ENCODE data around the gene LSMEM2.
"Not testable (repeated sequence)": the region's sequence is repeated elsewhere in the genome, so short reads cannot be mapped to it uniquely, and the experiment has no call there.

LSMEM2 gene

DNA sequence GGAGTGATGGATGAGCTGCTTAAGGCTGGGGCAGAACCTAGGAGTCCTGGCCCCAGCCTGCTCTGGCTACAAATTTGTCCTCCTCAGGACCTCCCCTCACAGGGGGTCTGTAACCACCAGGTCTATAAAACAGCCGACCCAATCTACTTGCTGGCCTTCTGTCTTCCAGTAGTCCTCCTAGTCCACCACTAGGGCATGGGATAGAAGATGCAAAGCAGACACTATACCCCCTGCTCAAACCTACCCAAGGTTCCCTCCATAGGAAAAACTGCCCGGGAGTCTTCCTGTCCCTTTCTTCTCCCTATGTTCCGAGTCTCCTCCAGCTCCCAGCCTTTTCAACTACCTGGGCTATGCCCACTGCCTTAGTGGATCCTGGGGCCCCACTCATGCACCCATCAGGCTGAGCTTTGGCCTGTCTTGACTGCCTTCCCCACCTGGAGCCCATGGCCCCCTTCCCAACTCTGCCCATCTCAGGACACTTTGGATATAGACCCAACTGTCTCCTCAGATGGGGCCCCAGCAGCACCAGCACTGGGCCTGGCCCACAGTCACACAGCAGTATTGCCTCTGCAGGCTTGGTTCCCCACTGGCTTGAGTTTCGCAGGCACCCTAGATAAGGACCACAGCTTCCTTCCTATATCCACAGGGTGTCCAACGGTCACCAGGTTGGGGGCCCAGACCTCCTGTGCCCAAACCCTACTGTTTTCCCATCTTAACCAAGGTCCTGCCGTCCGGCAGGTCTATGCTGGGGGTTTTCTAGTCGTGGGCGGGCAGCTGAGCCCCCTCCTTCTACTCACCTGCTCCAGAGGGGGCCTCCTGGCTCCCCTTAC, 19.2 kb downstream of the LSMEM2 start:
- Histone ChIP-seq H3K9me3 (ENCODE audit: control insufficient read depth, low read depth, low read length) (no peaks in the 10 kb centered on the region), H3K27me3 (ENCODE audit: control insufficient read depth, insufficient read depth, low read length) (no peaks in the 10 kb centered on the region), H3K9ac (ENCODE audit: low read length) (no peak overlapping the region), H3K4me3 (ENCODE audit: low read length) (peak overlapping the region; percentile 92), H3K4me1 (ENCODE audit: control insufficient read depth, low read depth, low read length) (peaks cover 10% of the 10 kb centered on the region), H3K36me3 (ENCODE audit: control insufficient read depth, low read depth, low read length) (no peaks in the 10 kb centered on the region), H3K27ac (ENCODE audit: low read length) (no peak overlapping the region)

DNA sequence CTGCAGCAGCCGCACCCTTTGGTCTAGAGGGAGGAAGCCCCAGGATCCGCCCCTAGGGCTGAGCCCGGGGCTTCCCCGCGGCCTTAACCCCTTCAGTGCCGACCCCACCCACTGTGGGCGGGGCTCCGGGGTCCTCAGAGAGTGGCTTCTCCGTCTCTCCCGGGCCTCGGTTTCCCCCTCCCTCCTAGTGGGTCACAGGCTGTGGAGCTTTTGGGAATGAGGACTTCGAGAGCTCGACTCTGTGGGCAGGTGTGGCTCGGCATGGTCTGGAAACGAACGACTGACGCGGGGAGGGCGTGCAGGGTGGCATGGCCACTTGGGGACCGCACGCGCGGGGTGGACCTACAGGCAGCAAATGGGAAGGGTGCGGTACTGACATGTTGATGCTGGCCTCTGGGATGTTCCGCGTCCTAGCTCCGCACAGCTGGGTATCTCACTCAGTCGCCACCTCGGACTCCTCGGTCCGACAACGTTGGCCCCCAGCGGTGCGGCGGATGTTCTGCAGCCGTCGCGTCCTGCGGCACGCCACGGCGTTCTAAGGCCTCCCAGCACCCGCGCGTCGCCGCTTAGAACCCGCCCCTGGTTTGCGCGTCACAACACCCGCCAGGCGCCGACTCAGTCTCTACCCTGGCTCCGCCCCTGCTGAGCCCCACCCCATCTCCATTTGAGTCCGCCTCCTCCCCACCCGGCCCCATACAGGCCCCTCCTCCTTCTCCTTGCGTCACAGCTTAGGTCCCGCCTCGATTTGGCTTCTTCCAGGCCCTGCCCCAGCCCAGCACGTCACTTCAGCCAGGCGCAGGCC, 20.1 kb downstream of the LSMEM2 start, which contains the start of the genes HYAL3 and NAA80:
Gene HYAL3, minus strand, starts transcription at position 570 of the 802 bp plus-strand sequence. CDS start 3,803 bp downstream, outside the sequence.
Gene NAA80, minus strand, starts transcription at position 570 of the 802 bp plus-strand sequence. CDS start 1,942 bp downstream, outside the sequence.
- Histone ChIP-seq H3K9ac (ENCODE audit: low read length) (peak within 1 kb of the TSS; percentile 40), H3K4me1 (ENCODE audit: control insufficient read depth, low read depth, low read length) (peaks cover 18% of the 10 kb centered on the region), H3K27ac (ENCODE audit: low read length) (no peak within 1 kb of the TSS), H3K27me3 (ENCODE audit: control insufficient read depth, insufficient read depth, low read length) (no peaks in the 10 kb centered on the region), H3K36me3 (ENCODE audit: control insufficient read depth, low read depth, low read length) (no peaks in the 10 kb centered on the region), H3K9me3 (ENCODE audit: control insufficient read depth, low read depth, low read length) (no peaks in the 10 kb centered on the region), H3K4me3 (ENCODE audit: low read length) (peak within 1 kb of the TSS; percentile 92)

DNA sequence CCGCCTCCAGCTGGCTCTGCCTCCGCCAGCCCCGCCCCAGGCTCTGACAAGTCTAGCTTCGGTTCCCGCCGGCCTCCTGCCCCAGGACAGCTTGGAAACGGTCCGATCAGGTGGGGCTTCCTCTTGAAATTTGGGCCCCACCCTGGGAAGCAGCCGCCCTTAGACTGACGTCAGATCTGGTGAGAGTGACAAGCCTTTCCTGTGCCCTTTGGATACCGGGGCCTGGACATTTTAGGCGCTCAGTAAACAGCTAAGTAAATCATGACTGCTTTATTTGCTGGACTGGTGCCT, 20.7 kb downstream of the LSMEM2 start:
- H3K36me3 ChIP-seq (ENCODE audit: control insufficient read depth, low read depth, low read length), result no peaks in the 10 kb centered on the region

DNA sequence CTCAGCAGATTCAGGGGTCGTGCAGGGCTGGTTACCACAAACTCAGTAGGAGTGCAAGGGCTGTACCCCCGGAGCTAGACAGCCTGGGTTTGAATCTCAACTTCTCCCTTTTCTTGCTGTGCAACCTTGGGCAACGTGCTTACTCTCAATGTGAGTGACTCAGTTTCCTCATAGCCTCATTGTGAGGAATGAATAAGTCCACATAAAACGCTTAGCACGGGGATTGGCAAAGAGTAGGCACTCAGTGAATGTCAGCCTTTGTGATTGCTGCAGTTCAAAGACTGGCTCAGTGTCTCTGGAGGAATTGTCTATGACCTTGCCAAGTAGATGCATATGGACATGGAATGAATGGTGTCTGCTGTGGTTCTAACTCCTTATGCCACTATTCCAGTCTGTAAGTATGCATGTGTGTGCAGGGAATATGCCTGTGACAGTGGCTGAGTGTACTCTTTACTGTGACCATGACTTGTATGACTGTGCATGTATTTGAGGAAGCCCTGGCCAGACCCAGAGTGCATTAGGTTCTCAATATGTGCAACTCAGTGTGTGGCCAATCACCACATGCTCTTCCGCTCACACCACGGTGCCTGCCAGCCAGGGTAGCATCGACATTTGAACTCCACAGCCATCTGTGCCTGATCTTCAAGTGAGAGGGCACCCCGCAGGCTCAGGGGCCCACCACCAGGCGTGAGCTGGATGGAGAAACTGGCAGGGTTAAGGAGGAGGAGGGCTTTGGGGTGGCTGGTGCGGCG, 21.2 kb downstream of the LSMEM2 start:
- H3K4me3 ChIP-seq (ENCODE audit: low read length), result peak overlapping the region; percentile 92
- peaks cover 18% of the 10 kb centered on the region for H3K4me1 ChIP-seq (ENCODE audit: control insufficient read depth, low read depth, low read length)
- no peaks in the 10 kb centered on the region for H3K27me3 ChIP-seq (ENCODE audit: control insufficient read depth, insufficient read depth, low read length)
- peak overlapping the region; percentile 24 for H3K9ac ChIP-seq (ENCODE audit: low read length)
- no peak overlapping the region for H3K27ac ChIP-seq (ENCODE audit: low read length)
- H3K9me3 ChIP-seq (ENCODE audit: control insufficient read depth, low read depth, low read length), result no peaks in the 10 kb centered on the region
- H3K36me3 ChIP-seq (ENCODE audit: control insufficient read depth, low read depth, low read length), result no peaks in the 10 kb centered on the region

More for the DNA sequence above, 20.7 kb downstream of the LSMEM2 start:
- Histone ChIP-seq H3K9ac (ENCODE audit: low read length) (peak overlapping the region; percentile 24), H3K27me3 (ENCODE audit: control insufficient read depth, insufficient read depth, low read length) (no peaks in the 10 kb centered on the region), H3K4me3 (ENCODE audit: low read length) (peak overlapping the region; percentile 92), H3K9me3 (ENCODE audit: control insufficient read depth, low read depth, low read length) (no peaks in the 10 kb centered on the region), H3K4me1 (ENCODE audit: control insufficient read depth, low read depth, low read length) (peaks cover 18% of the 10 kb centered on the region), H3K27ac (ENCODE audit: low read length) (no peak overlapping the region)

DNA sequence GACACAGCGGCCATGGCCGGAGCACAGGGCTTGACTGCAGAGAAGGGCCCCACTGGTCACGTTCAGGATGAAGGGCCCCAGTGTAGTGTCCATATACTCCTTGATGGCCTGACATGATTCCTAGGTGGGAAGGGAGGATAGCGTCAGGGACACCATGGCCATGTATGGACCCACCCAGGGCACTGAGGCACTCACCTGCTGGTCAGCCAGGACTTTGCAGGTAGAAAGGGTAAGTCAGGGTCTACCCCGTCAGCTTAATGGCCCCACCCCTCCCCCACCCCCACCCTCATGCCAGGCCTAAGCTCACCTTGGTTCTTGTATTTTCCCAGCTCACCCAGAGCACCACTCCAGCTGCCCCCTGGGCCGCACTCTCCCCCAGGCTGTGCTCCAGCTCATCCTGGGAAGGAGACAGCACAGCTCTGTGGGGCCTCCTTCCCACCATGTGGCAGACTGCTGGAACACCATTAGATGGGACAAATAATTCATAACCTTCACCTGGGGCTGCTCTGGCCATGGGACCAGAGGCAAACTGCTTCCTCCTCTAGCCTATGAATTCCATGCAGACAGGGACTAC, 21.9 kb downstream of the LSMEM2 start:
- no peak overlapping the region for H3K27ac ChIP-seq (ENCODE audit: low read length)
- no peak overlapping the region for H3K9ac ChIP-seq (ENCODE audit: low read length)
- no peak overlapping the region for H3K4me3 ChIP-seq (ENCODE audit: low read length)

DNA sequence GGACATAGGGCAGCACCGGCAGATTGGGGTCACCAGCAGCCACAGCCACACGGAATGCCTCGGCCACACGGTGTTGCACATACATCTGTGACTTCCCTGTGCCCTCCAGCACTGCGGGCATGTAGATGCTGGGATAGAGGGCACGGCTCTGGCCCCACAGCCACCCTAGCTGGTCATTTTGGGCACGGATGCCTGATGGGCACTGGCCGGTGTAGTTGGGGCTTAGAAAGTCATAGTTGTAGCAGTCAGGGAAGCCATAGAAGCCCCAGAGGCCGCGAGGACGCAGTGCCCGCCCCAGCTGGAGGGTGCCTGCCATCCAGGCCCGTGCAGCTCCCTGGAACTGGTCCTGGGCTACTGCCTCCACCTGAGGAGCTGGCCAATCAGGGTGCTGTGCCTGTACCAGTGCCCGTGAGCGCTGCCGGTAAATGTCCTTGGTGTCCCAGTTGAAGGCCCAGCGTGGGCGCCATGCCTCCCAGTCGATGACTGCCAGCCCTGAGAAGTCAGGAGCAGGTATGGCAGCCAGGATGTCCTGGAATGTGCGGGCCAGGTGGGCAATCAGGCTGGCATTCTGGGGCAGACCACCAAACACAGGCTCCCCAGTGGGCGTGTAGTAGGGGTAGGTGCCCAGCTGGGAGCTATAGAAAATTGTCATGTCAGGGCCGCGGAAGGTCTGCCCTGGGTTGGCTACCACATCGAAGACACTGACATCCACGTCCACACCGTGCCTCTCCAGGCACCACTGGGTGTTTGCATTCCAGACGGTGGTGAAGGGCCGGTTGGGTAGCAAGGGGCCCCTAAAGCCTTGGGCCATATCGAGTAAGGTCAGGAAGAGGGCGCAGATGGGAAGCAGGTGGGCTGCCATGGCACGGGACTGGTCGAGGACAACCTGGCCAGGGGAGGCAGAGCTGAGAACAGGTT, 23.5 kb downstream of the LSMEM2 start:
- no peaks in the 10 kb centered on the region for H3K27me3 ChIP-seq (ENCODE audit: control insufficient read depth, insufficient read depth, low read length)
- no peak overlapping the region for H3K9ac ChIP-seq (ENCODE audit: low read length)
- no peaks in the 10 kb centered on the region for H3K36me3 ChIP-seq (ENCODE audit: control insufficient read depth, low read depth, low read length)
- no peak overlapping the region for H3K4me3 ChIP-seq (ENCODE audit: low read length)
- H3K4me1 ChIP-seq (ENCODE audit: control insufficient read depth, low read depth, low read length), result peaks cover 18% of the 10 kb centered on the region
- no peaks in the 10 kb centered on the region for H3K9me3 ChIP-seq (ENCODE audit: control insufficient read depth, low read depth, low read length)
- no peak overlapping the region for H3K27ac ChIP-seq (ENCODE audit: low read length)

More for the DNA sequence above, 21.9 kb downstream of the LSMEM2 start:
- Histone ChIP-seq H3K4me1 (ENCODE audit: control insufficient read depth, low read depth, low read length) (peaks cover 18% of the 10 kb centered on the region), H3K27me3 (ENCODE audit: control insufficient read depth, insufficient read depth, low read length) (no peaks in the 10 kb centered on the region), H3K36me3 (ENCODE audit: control insufficient read depth, low read depth, low read length) (no peaks in the 10 kb centered on the region), H3K9me3 (ENCODE audit: control insufficient read depth, low read depth, low read length) (no peaks in the 10 kb centered on the region)

DNA sequence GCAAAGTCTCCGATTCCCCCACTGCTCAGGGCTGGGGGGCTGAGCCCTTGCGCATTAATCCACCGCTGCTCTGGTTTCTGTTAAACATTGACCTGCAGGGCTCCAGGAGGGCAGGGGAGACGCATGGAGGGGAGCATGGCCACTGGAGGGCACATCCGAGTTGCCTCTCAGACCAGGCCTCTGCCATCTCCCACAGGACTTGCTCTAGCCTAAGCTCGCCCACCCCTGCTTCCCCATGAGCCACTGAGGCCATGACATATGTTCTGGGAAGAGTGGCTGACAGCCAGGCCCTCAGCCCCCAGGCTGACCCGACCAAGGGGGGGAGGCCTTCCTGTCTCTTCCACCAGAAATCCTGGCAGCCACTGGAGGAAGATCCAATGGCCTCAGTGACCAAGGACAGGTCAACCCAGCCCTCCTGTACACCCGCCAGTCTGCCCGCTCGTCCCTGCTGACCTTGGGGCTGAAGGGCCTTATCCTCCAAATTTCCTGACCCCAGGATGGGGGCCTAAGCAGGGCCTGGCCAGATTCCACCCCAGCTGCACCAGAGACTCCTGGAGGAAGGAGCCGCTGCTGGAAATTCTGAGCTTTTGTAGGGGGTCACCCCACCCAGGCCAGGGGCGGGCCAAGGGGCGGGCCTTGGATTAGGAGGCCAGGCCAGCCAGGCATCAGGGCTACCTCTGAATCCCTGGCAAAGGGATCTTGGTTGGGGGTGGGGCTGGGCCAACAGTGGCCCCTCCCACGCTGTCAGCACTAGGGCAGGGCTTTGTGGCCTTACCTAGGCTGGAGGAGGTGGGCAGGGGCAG, 24.3 kb downstream of the LSMEM2 start, which contains the start of gene HYAL1:
Gene HYAL1, minus strand, starts transcription at position 562 of the 803 bp plus-strand sequence. CDS start 618 bp downstream, outside the sequence.
- H3K9ac ChIP-seq (ENCODE audit: low read length), result no peak within 1 kb of the TSS
- peaks cover 18% of the 10 kb centered on the region for H3K4me1 ChIP-seq (ENCODE audit: control insufficient read depth, low read depth, low read length)
- no peaks in the 10 kb centered on the region for H3K9me3 ChIP-seq (ENCODE audit: control insufficient read depth, low read depth, low read length)
- peak within 1 kb of the TSS; percentile 26 for H3K4me3 ChIP-seq (ENCODE audit: low read length)
- H3K27me3 ChIP-seq (ENCODE audit: control insufficient read depth, insufficient read depth, low read length), result no peaks in the 10 kb centered on the region
- peak within 1 kb of the TSS; percentile 24 for H3K27ac ChIP-seq (ENCODE audit: low read length)
- H3K36me3 ChIP-seq (ENCODE audit: control insufficient read depth, low read depth, low read length), result no peaks in the 10 kb centered on the region

DNA sequence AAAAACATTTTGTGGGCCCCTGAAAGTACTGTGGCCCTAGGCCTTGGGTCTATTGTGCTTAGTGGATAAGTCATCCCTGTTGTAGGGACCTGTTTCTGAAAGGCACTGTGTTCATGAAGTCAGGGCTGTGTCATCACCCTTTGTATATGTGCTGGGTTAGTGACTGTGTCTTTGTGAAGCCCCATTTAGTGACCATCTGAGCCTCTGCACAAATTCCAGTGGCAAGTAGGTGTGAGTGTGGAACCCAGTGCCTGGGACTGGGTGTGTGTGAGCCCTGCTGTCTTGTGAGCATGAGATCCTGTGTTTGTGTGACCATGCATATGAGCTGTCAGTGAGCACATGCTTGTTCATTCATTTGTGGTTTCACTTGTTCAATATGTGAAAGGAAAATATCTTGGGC, 25.7 kb downstream of the LSMEM2 start:
- no peak overlapping the region for H3K27ac ChIP-seq (ENCODE audit: low read length)
- H3K9me3 ChIP-seq (ENCODE audit: control insufficient read depth, low read depth, low read length), result peaks cover 2% of the 10 kb centered on the region
- peaks cover 17% of the 10 kb centered on the region for H3K4me1 ChIP-seq (ENCODE audit: control insufficient read depth, low read depth, low read length)
- no peak overlapping the region for H3K4me3 ChIP-seq (ENCODE audit: low read length)
- no peaks in the 10 kb centered on the region for H3K36me3 ChIP-seq (ENCODE audit: control insufficient read depth, low read depth, low read length)
- no peak overlapping the region for H3K9ac ChIP-seq (ENCODE audit: low read length)
- no peaks in the 10 kb centered on the region for H3K27me3 ChIP-seq (ENCODE audit: control insufficient read depth, insufficient read depth, low read length)

DNA sequence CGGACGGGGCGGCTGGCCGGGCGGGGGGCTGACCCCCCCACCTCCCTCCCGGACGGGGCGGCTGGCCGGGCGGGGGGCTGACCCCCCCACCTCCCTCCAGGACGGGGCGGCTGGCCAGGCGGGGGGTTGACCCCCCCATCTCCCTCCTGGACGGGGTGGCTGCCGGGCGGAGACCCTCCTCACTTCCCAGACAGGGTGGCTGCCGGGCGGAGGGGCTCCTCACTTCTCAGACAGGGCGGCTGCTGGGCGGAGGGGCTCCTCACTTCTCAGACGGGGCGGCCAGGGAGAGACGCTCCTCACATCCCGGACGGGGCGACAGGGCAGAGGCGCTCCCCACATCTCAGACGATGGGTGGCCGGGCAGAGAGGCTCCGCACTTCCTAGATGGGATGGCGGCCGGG, 33.2 kb downstream of the LSMEM2 start:
- not testable (repeated sequence) for H3K9me3 ChIP-seq (ENCODE audit: control insufficient read depth, low read depth, low read length); H3K4me3 ChIP-seq (ENCODE audit: low read length); H3K36me3 ChIP-seq (ENCODE audit: control insufficient read depth, low read depth, low read length); H3K27ac ChIP-seq (ENCODE audit: low read length); H3K4me1 ChIP-seq (ENCODE audit: control insufficient read depth, low read depth, low read length); H3K9ac ChIP-seq (ENCODE audit: low read length); H3K27me3 ChIP-seq (ENCODE audit: control insufficient read depth, insufficient read depth, low read length)

DNA sequence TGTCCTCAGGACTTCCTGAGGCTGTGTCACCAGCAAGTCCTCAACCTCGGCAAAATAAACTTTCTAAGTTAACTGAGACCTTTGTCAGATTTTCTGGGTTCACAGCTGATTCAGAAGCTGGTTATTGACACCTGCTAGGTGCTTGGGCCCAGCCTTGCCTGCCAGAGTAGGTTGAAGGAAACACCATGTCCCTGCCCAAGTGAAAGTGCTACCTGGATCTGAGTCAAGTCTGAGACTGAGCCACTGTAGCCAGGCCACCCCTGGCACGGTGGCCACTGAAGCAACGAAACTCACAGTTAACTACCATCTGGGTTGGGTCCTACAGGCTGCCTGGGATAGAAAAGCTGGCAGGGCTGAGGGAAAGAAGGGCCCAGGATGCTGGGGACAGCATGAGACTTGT, 35.5 kb downstream of the LSMEM2 start:
- Histone ChIP-seq H3K36me3 (ENCODE audit: control insufficient read depth, low read depth, low read length) (peaks cover 27% of the 10 kb centered on the region), H3K27me3 (ENCODE audit: control insufficient read depth, insufficient read depth, low read length) (no peaks in the 10 kb centered on the region), H3K4me1 (ENCODE audit: control insufficient read depth, low read depth, low read length) (no peaks in the 10 kb centered on the region), H3K9ac (ENCODE audit: low read length) (no peak overlapping the region), H3K4me3 (ENCODE audit: low read length) (no peak overlapping the region), H3K27ac (ENCODE audit: low read length) (no peak overlapping the region), H3K9me3 (ENCODE audit: control insufficient read depth, low read depth, low read length) (peaks cover 6% of the 10 kb centered on the region)
